CD4-positive, alpha-beta T cell treated with Interferon gamma for 1 hour (primary cell): Measurements from ENCODE around the gene GRM8.

Experiments used
- DNase-seq: peaks from one replicate; pipeline ENCODE4 v3.0.0-alpha.2; 2020

The GRM8 gene

DNA sequence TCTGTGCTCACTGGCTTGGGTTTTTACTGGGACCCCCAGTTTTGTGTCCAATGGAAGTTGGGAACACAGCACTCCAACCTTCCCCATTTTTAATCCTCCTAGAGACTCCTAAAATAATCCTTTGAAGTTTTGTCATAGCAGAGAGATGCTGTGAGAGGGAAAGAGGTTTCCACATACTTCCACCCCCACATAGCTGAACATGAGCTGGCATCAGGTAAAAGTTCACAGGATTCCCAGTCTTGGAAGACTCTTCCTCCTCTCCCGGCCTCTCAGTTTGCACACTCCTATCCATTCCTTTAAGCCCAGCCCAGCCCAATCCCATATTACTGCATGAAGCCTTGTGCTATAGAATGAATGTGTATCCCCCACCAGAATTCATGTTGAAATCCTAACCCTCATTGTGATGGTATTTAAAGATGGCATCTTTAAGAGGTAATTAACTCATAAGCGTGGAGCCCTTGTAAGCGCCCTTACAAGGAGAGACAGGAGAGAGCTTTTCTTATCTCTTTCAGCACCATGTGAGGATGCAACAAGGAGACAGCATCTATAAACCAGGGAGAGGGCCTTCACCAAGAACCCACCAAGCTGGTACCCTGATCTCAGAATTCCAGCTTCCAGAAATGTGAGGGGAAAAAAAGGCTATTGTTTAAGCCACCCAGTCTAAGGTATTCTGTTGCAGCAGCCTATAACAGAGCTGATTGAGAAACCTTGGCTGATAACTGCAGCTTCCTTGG lies 22.4 kb downstream of the GRM8 start:
- DNase-seq, result no peak

DNA sequence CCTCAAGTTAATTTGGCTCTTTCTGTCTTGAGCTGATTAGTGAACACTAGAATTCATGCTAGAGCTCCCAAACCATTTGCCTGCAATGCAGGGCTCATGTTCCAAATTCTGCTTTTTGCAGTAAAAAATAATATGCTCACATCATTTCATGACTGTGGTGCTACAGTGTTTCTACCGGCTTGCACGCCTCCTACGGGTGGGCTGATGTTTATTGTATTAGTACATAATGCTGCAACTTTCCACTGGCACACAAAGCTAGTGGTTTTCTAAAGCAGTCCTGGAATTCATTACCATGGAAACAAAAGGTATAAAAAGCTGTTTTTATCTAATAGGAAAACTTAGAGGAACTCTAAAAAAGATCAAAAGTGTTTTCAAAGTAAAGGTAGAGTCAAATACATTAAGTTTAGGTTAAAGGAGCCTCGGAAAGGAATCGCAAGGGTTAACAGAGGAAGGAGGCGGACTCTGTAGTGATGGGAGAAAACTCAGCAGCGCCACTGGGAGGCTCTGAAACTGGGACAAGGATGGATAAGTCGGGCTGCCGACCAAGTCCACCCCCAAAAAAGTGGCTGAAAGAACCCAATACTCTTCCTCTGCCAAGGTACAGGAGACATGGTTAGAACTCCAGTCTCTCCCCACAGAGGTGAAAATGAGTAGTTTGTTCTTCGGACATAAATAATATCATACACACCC lies 25.9 kb downstream of the GRM8 start:
- DNase-seq, result no peak

DNA sequence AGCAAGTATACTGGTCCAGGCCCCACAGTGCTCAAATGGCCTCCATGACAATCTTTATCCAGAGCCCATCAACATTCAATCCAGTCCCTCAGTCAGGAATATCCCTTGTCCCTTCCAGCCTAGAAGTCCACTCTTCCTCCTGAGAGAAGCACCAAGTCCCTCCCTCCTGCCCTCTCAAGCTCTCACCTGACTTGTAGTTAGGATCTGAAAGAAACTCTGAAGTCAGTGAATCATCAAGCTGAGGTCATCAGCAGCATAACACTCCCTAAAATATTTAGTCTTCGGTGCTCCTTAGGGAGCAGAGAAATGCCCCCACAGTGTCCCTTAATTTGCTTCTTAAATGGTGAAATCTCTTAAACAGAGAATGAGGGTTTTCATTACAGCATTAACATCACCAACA lies 31.0 kb downstream of the GRM8 start:
- no peak for DNase-seq

DNA sequence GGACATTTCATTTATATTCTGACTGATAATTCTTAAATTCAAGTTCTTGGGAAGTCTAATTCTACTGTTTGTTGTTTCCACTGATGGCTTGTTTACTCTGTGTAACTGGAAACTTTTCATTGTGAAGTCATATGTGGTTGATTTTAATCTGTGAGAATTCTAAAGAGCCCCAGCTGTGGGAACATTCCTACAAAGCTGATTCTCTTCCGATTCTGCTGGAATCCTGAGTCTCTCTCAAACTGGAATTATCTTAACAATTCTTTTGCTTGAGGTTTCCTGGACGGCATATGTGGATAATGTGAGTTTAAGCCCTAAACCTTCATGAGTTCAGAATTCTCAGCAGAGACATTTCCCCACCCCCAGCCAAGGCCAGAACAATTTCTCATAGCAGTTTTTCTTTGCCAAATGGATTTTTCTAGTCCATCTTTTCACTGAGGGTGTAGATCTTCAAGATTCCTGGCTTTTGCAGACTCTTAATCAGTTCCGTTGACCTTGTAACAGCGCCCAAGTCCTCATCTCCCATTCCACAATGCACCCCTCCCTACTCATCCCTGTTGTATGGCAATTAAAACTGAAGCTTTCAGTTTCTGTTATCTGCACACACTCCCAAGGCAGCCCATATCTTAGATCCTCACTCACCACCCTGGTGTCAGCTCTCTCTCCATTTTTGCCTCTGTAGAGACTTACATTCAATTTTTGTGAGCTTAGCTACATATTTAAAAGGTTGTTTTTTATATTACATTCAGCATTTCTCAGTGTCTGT lies 37.6 kb downstream of the GRM8 start:
- DNase-seq, result no peak

DNA sequence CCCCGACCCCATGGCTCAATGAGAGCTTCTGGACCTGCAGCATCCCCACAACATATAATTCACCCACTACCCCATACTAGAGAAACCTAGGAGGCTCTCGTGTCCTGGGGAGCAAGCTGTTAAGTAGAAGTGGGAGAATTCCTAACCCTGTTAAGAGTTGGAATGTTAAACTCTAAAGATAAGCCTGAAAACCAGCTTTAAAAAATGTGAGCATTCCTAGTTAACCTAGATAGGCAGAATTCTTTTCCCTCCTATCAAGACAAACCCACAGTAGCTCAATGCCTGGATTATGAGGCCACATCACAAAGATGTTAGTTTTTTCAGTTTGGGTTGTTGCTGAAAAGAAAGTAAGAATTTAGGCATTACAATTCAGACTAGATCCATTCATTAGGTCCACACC lies 42.9 kb downstream of the GRM8 start:
- DNase-seq, result no peak

DNA sequence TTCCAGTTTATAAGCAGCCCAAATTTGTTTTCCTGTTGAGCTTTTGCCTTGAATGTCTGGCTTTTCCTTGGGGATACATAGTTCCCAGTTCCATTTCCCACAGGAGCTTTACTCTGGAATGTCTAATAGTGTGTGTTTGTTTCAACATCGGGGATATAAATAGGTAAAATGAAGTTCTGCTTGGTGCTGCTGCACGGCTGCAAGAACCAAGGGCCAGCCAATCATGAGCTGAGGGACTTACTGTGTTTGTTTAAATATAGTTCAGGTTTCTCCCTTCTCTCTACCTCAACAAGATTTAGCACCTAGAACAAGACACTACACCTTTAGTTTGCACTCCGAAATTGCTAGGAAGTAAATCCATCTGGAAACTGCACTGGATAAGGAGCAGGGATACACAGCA lies 43.9 kb downstream of the GRM8 start:
- DNase-seq, result no peak

DNA sequence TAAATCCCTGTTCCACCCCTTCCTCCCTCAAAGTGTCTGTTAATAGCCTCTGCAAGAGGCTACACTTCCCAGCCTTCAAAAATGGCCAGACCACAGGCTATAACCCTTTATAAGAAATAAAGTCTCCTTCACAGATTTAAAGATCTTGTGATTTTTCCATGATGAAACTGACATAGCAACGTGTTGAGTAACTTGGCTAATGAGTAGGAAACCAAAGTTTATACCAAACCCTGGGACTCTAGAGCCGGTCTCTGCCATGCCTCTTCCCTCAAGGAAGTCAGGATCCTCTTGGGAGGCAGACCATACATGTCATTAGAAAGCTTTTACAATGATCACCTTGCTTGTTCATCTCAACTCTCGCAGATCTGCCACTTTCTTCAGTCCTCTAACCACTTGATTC lies 44.4 kb downstream of the GRM8 start:
- no peak for DNase-seq

DNA sequence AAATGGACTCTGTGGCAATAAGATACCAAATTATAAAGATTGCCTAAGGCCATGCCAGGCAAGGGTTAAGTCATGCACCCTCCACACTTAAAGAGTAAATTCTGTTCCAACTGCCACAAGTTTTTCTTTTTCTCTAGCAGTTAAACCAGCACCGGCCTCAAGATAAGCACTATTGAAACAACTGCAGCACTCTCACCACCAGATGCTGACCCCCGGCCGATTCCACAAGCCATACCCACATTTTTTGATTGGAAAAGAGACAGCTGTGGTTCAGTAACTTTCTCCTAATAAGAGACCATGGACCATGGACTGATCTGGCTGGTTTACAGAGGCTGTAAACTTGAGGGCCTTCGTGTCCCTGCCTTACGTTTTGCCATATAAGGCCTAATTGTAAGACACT lies 44.9 kb downstream of the GRM8 start:
- no peak for DNase-seq

DNA sequence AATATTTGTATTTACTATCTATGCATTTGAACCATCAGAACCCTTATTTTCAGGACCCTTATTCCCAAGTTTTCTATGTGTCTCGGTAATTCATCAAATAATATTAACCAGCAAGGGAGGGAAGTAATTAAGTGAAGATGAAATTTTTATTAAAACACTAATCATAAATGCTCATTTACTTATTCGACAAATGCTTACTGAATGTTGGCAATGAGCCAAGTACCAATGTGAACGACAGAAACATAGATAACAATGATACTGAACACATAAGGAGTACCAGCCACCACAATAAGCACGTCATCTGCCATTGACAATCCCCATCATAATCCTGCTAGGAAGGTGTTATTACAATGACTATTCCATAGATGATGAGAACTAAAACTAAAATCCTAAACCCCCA lies 45.5 kb downstream of the GRM8 start:
- DNase-seq, result no peak

DNA sequence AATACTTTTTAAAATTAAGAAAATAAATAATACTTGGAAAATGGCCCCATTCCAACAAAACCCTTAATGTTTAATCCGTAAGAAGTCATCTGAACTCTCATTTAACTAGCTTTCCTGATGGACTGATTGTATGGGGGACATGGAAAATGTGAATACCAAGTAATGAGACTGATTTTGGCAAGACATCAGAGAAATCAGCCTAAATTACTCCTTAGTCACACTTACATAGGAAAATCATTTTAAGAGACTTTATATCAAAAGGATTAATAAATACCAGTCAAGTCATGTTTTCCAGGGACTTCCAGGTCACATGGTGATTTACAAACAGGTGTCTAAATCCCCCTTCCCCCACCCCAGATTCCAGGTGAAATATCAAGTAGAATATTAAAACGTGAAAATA lies 58.2 kb downstream of the GRM8 start:
- DNase-seq, result no peak

DNA sequence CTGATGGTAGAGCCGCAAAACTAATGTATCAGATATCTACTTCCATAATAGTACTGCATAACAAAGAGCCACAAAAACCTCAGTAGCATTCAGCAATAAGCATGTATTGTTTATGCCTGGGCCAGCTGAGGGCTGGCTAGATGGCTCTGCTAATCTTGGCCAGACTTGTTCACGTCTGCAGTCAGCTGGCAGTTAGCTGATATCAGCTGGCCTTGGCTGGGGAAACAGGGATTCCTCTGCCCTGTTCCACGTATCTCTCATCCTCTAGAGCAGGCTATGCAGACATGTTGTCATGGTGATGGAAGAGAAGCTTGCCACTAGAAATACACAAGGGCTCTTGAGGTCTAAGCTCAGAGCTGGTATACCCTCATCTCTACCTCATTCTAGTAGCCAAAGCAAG lies 62.9 kb downstream of the GRM8 start:
- no peak for DNase-seq

DNA sequence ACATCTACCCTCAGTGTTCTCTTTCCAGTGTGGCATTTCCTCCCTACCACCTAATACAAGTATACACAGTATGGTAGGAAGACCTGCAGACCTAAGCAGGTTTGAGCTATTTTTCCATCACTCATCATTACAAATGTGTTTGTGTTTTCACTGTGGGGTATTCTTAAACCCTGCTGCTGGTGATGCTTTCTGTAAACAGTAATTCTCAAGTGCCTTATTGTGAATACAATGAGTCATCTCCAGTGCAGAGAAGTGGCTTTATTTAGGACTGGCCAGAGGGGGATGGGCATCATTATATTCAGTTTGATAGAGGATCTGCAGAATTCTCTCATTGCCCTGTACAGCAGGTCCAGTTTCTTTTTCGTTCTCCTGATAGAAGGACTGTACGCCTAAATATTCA lies 63.7 kb downstream of the GRM8 start:
- no peak for DNase-seq

DNA sequence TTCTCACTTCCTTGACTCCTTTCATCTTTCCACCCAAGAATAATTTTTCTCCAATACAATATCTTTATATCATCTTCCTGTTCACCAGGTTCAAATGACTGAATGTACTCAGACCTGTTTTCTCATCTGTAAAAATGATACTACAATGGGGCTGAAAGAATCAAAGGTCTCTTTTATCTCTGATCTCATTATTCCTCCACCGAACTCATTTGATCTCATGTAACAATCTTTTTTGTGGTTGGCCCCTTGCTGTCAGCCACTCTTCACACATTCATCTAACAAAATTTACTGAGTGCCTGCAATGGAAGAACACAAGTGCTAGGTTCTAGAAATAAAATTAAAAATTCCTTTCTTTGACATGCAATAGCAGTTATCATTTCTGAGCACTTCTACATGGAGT lies 65.0 kb downstream of the GRM8 start:
- no peak for DNase-seq

DNA sequence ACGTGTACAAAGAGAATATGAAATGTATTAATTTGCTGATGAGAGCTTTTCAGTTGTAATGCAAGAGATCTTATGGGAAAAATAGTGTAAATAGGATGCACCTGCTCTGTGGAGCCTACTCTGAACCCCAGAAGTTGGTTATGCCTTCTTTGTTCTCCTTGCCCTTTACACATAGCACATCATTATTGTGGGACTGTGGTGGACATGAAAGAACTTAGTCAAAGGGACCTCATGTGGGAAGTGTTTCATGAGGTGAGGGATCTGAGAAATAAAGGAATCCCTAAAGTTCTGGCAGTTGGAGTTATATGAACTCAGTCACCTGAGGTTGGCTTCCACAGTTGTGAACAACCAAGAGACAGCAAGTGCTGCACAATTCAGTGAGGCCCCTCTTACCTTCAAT lies 66.1 kb downstream of the GRM8 start:
- no peak for DNase-seq

DNA sequence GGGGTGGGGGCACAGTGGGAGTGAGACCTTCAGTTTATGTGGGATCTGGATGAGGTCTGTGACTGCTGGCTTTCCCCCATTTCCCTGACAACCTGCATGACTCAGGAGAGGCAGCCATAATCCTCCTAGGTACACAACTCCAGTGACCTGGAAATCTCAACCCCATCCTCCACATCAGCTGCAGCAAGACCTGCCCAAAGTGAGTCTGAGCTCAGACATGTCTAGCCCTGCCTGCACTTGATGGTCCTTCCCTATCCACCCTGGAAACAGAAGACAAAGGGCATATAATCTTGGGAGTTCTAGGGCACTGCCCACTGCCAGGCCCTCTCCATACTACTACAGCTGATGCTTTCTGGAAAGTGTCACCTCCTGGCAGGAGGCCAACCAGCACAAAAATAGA lies 75.6 kb downstream of the GRM8 start:
- no peak for DNase-seq

DNA sequence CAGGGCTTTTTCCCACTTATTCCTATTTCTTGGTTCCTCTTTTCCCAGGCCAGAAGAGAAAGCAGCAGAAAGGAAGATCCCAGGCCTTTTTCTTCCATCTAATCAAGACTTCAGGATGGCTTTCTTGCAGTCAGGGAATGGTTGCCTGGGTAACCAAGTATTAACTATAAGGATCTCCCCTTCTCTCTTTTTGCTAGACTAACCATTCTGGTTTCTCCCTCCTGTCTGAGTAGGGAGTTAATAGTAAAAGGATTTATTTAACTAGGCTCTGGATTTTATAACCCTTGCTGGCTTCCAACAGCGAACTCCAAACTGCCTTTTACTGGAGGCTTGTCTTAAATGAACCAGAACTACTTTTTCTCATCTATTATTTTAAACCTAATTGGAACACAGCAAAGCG lies 90.4 kb downstream of the GRM8 start:
- no peak for DNase-seq

DNA sequence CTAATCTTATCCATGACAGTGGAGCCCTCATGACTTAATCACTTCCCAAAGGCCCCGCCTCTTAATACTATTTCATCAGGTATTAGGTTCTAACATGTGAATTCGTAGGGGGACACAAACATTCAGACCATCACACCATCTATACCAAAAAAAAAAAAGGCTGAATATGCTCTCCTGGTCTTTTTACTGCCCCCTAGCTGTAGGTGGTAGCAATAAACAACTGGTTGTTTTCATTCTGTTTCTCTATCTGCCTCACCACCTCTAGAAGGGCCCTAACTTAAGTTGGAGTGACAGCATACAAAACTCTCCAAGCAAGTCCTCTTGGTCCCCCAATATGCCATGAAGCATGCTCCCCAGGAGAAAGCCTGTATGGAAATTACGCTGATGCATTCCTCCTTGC lies 94.1 kb downstream of the GRM8 start:
- no peak for DNase-seq

DNA sequence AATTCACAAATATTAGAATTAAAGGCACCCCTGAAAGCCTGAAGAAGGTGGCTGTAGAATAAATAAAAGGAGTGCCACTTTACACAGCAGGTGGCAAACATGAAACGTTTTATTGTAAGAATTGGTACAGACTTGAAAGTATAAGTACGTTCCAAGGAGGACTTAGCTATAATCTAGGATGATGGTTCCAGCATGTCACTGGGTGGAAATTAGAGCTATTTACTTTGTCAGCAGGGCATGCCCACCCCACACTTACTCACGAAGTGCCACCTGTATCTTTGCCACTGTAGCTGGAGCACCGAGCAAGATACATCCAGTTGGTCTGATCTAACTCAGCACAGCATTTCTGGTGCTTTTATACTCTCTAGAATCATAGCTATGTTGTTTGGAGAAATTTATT lies 97.8 kb downstream of the GRM8 start:
- no peak for DNase-seq

DNA sequence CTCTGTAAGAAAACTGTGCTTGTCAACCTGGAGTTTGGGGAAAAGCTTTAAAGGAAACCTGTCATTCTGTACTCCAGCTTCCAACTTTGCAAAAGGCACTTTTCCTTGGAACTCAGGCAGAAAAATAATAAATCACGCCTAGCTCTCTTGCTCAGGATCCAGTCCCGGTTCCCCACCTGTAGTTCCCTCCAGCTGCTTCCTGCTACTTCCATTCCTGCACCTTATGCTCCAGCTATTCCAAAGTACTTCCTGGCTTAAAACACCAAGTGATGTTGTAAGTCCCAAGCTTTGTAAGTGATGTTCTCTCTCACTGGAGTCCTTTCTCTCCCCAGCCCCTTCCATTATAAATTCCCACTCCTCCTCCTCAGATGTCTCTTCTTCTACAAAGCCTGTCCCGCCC lies 98.6 kb downstream of the GRM8 start:
- no peak for DNase-seq

DNA sequence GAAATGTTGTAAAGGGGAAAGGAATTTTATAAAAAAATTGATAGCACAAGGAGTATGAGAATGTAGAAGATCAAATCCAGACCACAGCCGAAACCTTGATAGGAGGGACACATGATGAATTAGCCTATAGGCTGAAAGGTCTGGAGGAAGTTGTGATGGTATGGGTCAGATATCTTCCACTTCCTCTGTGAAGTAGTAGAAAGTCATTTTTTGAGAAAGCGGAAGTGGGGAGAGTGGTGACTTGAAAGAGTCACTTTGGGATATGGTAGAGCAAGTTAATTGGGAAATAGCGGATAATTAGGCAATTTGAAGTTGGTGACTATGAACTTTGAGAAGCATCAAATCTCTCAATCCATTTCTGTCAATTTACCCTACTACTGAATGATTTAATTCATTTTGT lies 99.4 kb downstream of the GRM8 start:
- no peak for DNase-seq

DNA sequence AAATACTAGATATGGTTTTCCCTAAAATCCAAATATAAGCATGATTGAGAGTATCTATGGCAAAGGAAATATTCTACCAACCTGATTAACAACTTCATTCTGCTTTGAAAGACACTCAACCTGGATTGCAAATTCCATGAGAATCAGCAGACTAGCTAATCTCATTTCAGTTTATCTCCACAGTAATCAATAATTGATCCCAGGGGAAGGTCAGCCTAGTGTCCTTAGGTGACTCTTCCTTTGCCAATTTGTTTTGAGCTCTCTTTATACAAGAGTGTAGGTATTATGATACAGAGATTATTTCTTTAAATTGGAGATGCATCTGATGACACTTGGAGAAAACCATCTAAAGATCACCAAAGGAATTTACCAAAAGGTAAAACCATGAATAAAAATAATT lies 100.3 kb downstream of the GRM8 start:
- DNase-seq, result no peak

DNA sequence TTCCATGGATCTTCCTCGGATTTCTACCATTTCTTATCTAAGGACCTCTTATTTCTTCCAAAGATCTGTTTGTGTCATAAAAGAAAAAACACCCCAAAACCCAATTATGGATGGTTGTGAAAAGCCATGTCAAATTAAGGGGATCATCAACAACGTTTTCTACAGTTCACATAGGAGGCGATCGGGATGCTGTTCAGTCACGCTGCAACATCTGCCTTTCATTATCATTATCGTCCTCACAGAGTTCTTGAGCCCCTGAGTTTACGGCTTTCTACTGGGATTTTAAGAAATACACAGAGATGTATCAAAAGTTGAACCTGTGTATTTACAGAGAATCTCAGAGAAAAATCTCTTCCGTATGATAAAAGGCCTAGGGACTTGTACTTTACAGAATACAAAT lies 101.4 kb downstream of the GRM8 start:
- DNase-seq, result no peak

DNA sequence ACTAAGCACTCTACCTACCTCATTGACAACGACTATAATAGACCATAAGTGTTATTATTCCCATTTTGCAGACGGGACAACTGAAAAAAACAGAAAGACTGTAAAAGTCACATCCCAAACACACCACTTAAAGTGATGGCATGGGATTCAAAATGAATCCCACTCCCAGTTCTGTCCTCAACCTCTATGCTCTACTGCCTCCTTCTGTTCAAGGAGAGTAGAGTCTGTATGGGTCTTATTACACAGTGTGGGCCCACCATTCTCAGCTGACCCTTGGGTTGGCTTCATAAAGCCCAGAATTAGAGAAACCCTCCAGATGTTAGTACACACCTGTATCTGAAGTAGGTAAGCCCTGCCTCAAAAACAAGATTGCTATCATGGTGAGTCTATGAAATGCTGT lies 102.2 kb downstream of the GRM8 start:
- no peak for DNase-seq
